SH-SY5Y (cell line): ENCODE measurements around the gene POU6F1.

ENCODE experiments used
- GATA2 ChIP-seq: IDR thresholded peaks from 2 replicates; pipeline ENCODE4 v1.6.1; 2011; ENCODE audit warnings: mild to moderate bottlenecking, low read depth, low read length
- GATA3 ChIP-seq: IDR thresholded peaks from 2 replicates; pipeline ENCODE4 v1.6.1; 2011; ENCODE audit warnings: low read depth, mild to moderate bottlenecking, low read length, moderate library complexity

The POU6F1 gene, protein sequence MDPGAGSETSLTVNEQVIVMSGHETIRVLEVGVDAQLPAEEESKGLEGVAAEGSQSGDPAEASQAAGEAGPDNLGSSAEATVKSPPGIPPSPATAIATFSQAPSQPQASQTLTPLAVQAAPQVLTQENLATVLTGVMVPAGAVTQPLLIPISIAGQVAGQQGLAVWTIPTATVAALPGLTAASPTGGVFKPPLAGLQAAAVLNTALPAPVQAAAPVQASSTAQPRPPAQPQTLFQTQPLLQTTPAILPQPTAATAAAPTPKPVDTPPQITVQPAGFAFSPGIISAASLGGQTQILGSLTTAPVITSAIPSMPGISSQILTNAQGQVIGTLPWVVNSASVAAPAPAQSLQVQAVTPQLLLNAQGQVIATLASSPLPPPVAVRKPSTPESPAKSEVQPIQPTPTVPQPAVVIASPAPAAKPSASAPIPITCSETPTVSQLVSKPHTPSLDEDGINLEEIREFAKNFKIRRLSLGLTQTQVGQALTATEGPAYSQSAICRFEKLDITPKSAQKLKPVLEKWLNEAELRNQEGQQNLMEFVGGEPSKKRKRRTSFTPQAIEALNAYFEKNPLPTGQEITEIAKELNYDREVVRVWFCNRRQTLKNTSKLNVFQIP

DNA sequence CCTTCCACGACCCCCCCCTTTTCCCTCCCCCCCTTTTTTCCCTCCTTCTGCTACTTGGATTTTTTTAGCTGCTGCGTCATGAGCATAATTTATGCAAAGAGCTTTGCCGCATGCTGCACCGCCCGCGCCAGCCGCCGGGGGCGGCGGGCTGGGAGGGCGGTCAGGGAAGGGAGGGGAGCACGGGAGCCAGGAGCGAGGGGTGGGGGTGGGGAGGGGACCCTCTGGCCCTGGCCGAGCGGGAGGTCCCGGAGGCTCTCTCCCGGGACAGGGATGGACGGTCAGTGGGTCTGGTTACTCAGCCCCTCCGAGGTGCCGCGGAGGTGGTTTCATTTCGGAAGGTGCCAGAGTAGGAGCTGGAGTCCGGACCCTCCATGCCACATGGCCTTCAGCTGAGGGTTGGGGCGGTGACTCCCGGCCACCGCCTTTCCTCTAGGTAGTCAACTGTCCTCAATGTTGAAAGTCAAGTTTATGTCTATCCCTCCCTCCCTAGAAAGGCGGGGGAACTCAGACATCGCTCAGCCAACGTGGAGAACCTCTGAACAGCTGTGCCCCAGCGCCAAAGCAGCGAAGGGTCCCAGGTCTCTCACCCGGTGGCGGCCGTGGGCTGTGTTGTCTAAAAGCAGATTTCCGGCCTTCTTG, at the start of gene POU6F1:
POU6F1 (minus strand) TSS at position 95 of the 639 bp plus-strand sequence. CDS start 11,226 bp downstream, outside the sequence.
- TF ChIP-seq GATA2: no peak
- no peak for TF ChIP-seq GATA3

DNA sequence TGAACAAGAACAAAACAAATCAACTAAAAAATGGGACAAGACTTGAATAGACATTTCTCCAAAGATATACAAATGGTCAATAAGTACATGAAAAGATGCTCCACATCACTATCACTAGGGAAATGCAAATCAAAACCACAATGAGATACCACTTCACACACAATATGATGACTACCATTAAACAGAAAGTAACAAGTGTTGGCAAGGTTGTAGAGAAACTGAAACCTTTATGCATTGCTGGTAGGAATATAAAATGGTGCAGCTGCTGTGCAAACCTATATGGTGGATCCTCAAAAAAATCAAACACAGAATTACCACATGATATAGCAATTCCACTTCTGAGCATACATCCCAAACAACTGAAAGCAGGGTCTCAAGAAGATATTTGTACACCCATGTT, 47.2 kb upstream of the POU6F1 start:
- TF ChIP-seq GATA3: no peak
- TF ChIP-seq GATA2: no peak

DNA sequence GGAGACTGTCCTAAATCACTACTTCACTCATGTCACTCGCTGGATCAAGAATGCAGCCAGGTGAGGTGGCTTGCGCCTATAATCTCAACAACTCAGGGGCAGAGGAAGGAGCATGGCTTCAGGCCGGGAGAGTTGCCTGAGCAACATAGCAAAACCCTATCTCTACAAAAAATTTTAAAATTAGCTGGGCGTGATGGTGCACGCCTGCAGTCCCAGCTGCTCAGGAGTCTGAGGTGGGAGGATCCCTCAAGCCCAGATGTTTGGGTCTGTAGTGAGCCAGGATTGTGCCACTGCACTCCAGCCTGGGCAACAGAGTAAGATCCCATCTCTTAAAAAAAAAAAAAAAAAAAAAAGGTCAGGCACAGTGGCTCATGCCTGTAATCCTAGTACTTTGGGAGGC, 46.4 kb upstream of the POU6F1 start:
- no peak for TF ChIP-seq GATA2
- TF ChIP-seq GATA3: no peak

DNA sequence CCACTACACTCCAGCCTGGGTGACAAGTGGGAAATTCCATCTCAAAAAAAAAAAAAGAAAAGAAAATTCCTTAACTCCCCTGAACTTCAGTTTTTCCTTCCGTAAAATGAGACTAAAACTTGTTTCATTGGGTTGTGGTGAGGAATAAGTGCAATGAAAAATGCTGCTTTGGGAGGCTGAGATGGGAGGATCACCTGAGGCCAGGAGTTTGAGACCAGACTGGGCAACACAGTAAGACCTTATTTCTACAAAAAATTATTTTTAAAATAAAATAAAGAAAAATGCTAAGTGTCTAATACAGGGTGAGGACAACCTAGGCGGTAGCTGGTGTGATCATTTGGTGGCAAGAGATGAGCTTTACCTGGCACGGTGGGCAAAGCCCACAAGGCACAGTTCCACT, 45.5 kb upstream of the POU6F1 start:
- TF ChIP-seq GATA3 (no peak), GATA2 (no peak)

DNA sequence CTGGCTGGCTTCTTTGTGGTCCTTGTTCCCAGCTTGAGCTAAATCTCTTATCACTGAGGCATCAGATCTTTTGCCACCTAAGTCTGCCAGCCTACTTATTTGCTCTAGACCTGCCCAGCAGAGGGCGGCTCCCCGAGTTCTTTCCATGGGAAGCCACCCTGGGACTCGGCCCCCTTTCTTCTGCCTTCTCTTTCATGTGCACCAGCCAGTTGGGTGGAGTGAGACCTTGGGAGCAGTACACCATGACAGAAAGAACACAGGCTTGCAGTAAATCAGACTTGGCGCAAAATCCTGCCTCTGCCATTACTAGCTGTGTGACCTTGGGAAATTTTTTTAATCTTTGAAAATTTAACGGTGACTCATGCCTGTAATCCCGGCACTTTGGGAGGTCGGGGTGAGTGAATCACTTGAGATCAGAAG, 44.9 kb upstream of the POU6F1 start:
- TF ChIP-seq GATA2 (no peak), GATA3 (no peak)

DNA sequence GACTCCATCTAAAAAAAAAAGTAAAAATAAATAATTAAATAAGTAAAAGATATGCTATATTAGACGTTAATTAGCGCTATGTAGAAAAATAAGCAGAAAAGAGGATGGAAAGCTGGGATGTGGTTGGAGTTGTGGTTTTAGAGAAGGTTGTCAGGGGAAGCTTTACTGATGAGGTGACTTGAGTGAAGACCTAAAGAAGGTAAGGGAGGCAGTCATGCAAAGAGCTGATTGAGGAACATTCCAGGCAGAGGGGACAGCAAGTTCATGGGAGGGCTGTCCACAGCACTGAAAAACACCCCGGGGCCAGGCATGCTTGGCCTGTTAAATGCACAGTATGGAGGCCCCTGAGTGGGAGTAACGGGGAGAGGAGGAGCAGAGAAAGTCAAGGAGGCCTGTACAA, 36.7 kb upstream of the POU6F1 start:
- no peak for TF ChIP-seq GATA3
- no peak for TF ChIP-seq GATA2

DNA sequence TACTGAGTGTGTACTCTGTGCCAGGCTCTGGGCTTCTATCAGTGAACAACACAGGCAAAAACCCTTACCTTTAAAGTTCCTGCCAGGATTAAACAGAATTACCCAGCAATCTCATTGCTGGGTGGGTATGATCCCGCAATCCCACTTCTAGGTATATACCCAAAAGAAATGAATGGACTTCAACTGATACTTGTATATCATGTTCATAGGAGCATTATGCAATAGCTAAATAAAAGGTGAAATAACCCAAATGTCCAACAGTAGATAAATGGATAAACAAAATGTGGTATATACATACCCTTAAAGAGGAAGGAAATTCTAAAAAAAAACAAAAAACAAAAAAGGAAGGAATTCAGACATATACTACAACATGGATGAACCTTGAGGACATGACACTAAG, 35.4 kb upstream of the POU6F1 start:
- TF ChIP-seq GATA2 (no peak), GATA3 (no peak)

DNA sequence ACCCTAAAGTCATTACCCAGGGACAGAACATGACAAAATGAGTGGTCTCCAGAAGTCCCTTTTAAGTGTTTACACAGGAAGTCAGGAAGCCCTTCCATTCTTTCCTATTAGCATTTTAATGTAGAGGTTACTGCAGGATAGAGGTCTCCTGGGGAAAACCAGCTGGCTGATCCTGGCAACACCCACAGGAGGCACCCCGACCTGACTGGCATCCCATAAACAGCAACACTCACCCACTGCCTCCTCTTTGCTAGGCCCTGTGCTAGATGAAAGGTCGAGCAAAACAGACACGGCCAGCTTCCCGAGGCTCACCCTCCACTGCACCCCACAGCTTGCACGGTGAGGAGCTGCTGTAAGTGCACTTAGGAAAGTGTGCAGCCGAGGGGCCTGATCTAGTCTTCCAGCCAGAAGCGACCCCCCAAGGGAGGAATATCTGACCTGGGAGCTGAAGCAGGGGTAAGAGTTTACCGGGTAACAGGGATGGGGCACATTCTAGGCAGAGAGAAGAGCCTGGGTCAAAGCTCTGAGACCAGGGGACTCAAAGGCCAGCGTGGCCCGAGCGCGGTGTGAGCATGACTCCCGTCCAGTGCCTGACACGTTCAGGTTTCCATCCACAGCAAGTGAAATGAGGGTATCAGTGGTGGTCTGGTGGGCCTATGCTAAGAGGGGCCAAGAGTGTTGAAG, 29.8 kb upstream of the POU6F1 start:
- TF ChIP-seq GATA3 (no peak), GATA2 (no peak)

DNA sequence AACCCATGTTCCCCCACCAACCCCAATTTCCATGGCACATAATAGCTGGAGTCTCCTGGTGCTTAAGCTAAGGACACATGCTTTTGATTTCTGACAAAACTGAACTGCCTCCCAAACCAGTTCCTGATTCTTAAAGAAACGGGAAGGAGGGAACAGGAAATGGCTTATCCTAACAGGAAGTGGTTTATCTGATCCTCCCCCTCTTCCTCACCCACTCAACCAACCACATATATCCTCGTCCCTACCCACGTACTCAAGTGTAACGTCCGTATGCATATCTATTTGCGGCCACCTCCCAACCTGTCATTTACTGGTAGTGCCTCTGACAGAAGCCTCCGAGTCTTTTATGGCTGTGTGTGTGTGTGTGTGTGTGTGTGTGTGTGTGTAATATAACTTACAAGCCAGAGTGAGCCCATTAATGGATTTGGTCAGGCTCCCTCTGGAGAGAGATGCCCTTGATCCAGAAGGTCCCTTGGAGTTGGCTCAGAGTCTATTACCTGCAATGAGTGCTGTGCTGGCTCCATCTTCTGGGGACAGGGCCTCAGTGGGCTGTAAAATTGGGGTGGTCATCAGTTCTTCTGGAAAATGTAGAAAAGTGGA, 28.5 kb upstream of the POU6F1 start:
- no peak for TF ChIP-seq GATA2
- TF ChIP-seq GATA3: no peak

DNA sequence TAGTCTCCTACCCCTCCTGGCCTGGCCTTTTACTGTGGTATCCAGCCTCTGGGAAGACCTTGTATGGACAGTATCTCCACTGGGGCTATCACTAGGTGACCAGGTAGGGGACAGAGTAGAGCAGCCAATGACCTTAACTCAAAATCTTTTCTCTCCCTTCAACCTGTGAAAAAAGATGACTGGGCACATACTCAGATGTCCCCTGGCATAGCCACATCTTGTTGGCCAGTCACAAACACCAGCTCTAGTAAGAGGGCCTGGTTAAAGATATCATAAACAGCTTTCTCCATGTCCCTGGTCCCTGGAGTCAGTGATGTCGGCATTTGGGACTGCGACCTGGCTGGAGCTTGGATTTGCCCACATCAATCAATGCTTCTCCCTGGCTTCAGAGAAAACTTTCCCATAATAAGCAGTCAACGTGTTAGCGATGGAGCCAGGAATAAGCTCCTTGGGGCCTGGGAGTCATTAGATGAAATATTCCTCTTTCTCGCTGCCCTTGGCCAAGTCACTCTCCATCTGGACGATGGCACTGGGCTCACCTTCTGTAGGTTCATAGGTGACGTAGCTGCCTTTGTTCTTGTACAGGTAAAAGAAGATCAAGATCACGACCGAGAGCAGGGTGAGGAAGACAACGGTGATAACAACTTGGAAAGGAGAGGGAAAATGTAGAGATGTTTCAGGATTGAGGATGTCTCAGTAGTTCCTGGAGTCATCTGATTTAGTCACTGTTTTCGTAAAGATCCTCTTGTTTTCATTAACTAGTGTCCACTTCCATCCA, 27.8 kb upstream of the POU6F1 start:
- no peak for TF ChIP-seq GATA2
- no peak for TF ChIP-seq GATA3

DNA sequence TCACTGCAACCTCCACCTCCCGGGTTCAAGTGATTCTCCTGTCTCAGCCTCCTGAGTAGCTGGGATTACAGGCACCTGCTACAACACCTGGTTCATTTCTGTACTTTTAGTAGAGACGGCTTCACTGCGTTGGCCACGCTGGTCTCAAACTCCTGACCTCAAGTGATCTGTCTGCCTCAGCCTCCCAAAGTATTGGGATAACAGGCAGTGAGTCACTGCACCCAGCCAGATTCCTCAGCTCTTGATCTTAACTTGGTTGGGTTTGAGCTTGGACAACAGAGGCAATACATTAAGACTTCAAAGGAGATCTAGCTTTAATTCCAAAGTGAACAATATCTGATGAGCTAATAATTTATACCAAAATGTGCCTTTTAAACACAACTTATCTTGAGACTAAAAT, 26.4 kb upstream of the POU6F1 start:
- TF ChIP-seq GATA3 (no peak), GATA2 (no peak)

DNA sequence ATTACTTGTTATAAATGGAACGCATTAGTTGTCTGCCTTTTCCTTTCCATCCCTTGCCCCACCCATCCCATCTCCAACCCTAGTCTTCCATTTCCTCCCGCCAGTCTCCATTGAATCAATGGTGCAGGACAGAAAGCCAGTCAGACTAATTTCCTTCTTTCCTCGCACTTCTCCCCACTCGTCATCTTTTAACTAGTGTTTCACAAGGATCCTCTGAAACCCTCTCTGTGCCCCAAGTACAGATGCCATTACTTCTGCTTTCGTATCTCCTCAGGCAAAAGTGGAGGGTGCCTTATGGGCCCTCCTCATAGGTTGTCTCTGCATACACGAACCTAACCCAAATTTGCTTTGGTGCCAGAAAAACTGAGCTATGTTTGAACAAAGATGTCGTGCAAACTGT, 25.0 kb upstream of the POU6F1 start:
- no peak for TF ChIP-seq GATA3
- TF ChIP-seq GATA2: no peak

DNA sequence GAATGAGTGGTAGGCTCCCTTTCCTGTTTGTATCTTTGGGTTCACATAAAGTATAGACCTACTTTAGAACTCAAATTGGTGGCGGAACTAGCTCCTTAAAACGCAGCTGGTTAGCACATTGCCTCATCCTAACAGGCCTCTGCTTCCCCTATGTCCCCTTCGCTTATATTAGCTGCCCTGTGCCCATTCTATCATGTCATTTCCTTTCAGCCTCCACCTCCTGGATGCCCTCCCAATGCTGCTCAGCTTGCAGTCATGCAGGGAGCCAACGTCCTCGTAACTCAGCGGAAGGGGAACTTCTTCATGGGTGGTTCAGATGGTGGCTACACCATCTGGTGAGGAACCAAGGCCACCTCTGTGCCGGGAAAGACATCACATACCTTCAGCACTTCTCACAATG, 24.3 kb upstream of the POU6F1 start:
- TF ChIP-seq GATA3: no peak
- TF ChIP-seq GATA2: no peak

DNA sequence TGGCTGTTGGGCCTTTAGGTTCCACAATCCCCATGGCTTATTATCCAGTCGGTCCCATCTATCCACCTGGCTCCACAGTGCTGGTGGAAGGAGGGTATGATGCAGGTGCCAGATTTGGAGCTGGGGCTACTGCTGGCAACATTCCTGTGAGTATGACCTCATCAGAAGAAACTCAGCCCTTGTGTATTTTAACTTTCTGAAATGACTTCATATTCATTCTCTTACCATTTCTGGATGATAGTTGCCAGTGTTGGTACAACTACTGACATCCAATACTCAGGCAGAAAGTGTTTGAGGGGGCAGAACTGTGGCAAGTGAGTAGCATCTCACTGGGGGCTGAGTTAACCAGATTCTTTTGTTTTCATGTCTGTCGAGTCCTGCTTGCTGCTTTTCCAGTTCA, 23.1 kb upstream of the POU6F1 start:
- TF ChIP-seq GATA2 (no peak), GATA3 (no peak)
